Stimulated activated CD4-positive, alpha-beta T cell treated with anti-CD3 and anti-CD28 coated beads, TNF-alpha, amount 100 ng/mL, for 1 hour (primary cell): ENCODE results near the gene CYP2C18.
"Not testable (repeated sequence)": the region's sequence is repeated elsewhere in the genome, so short reads cannot be mapped to it uniquely, and the experiment has no call there.

Experiments
- DNase-seq, 3 donors: peaks; one replicate each; pipeline ENCODE4 v3.0.0-alpha.2; 2020; ENCODE audit warnings: low read depth in 3 of 3, low spot score in 1 of 3

Gene CYP2C18

DNA sequence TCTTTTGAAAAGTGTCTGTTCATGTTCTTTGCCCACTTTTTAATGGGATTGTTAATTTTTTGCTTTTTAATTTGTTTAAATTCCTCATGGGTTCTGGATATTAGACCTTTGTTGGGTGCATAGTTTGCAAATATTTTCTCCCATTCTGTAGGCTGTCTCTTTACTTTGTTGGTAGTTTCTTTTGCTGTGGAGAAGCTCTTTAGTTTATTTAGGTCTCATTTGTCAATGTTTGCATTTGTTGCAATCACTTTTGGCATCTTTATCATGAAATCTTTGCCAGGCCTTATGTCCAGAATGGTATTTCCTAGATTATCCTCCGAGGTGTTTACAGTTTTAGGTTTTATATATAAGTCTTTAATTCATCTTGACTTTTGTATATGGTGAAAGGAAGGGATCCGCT is 55.1 kb downstream of the CYP2C18 start:
- no peak for DNase-seq

DNA sequence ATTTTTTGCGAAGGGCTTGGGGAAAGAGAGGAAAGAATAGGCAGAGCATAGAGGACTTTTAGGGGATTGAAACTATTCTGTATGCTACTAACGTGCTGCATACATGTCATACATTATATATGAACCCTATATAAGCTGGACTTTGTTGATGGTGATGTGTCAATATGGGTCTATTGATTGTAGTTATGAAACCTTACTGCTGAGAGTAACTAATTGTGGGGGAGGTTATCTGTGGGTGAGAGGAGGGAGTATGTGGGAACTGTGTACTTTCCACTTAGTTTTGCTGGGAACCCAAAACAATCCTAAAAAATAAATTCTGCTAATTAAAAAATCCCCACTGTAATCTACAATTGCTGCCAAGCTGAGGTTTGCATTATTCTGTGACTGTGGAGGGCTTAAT is 63.6 kb downstream of the CYP2C18 start:
- no peak for DNase-seq

- no peak for DNase-seq
Measured at GRCh38 chr10:94747838-94748237, 64.3 kb downstream of the CYP2C18 start.

DNA sequence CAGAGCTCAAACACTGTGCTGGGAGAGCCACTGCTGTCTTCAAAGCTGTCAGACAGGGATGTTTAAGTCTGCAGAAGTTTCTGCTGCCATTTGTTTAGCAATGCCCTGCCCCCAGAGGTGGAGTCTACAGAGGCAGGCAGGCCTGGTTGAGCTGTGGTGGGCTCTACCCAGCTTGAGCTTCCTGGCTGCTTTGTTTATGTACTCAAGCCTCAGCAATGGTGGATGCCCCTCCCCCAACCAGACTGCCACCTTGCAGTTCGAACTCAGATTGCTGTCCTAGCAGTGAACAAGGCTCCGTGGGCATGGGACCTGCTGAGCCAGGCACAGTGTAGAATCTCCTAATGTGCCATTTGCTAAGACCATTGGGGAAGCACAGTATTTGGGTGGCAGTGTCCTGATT is 74.4 kb downstream of the CYP2C18 start:
- DNase-seq = no peak

GRCh38 chr10:94760586-94761178 is 77.2 kb downstream of the CYP2C18 start:
- DNase-seq = no peak

GRCh38 chr10:94762393-94762792 is 78.9 kb downstream of the CYP2C18 start, which contains the start of gene CYP2C19:
Gene CYP2C19 (plus strand): TSS chr10:94762681. CDS start chr10:94762706, 25 bp downstream.
- no peak for DNase-seq

GRCh38 chr10:94775425-94775824 is 91.9 kb downstream of the CYP2C18 start:
- DNase-seq = not testable (repeated sequence)

GRCh38 chr10:94777886-94778458 is 94.4 kb downstream of the CYP2C18 start:
- DNase-seq = no peak

DNA sequence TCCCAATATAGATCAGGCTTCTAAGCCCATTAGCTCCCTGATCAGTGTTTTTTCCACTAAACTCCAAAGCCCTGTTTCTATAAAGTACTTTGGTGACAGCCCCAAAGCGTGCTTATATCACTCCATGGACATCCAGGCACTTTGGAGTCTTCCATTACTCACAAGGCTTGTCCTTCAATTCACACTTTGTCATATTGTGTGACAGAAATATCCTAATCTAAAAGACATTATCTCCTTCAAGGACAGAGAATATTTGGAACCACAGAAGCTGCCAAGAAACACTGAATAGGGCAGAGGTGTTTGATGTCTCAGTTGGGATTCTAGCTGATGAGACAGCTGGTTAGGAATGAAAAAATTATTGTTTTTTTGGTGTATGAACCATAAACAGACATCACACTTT is 97.3 kb downstream of the CYP2C18 start:
- no peak for DNase-seq

DNA sequence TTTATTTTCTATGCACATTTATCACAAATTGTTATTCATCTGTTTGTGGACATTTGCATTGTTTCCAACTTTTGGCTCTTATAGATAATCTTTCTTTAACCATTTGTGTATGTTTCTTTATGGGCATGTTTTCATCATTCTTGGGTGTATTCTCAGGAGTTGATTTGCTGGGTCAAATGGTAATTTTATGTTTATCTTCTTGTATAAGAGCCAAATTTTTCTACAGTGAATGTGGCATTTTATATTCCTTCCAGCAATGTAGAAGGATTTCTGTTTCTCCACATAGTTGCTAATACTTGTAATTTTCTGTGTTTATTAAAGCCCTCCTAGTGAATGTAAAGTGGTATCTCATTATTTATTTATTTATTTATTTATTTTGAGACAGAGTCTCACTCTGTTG is 100.7 kb downstream of the CYP2C18 start:
- DNase-seq = no peak

- no peak for DNase-seq
Measured at GRCh38 chr10:94785211-94785610, 101.7 kb downstream of the CYP2C18 start.
